GM19438 (cell line): ENCODE results near the gene CBX6.

ENCODE experiments used
- ATAC-seq: cut with Tn5 transposase; IDR thresholded peaks from one replicate; pipeline ENCODE4 v1.9.1; 2021; ENCODE audit warnings: low read depth; ENCODE audit not compliant: unreplicated experiment

Gene CBX6

GRCh38 chr22:38843201-38843656 lies 28.8 kb downstream of the CBX6 start:
- no peak for ATAC-seq

- no peak for ATAC-seq
Observed at GRCh38 chr22:38842512-38843200, 29.4 kb downstream of the CBX6 start.

- no peak for ATAC-seq
Observed at GRCh38 chr22:38841635-38842034, 30.4 kb downstream of the CBX6 start.

GRCh38 chr22:38841211-38841610 lies 30.8 kb downstream of the CBX6 start:
- ATAC-seq = no peak

GRCh38 chr22:38840129-38840528 lies 31.9 kb downstream of the CBX6 start:
- no peak for ATAC-seq

GRCh38 chr22:38839686-38840085 lies 32.3 kb downstream of the CBX6 start:
- ATAC-seq = no peak

GRCh38 chr22:38837414-38837928 lies 34.5 kb downstream of the CBX6 start:
- ATAC-seq = no peak

GRCh38 chr22:38835888-38836301 lies 36.1 kb downstream of the CBX6 start:
- ATAC-seq = no peak

GRCh38 chr22:38834991-38835390 lies 37.0 kb downstream of the CBX6 start:
- ATAC-seq = no peak

- no peak for ATAC-seq
Observed at GRCh38 chr22:38834215-38834953, 37.6 kb downstream of the CBX6 start.

GRCh38 chr22:38833061-38833460 lies 39.0 kb downstream of the CBX6 start:
- no peak for ATAC-seq

- no peak for ATAC-seq
Observed at GRCh38 chr22:38832005-38832978, 39.7 kb downstream of the CBX6 start.

- no peak for ATAC-seq
Observed at GRCh38 chr22:38831166-38831945, 40.7 kb downstream of the CBX6 start.

GRCh38 chr22:38830845-38831108 lies 41.2 kb downstream of the CBX6 start:
- no peak for ATAC-seq

GRCh38 chr22:38830026-38830844 lies 41.8 kb downstream of the CBX6 start:
- ATAC-seq = no peak

GRCh38 chr22:38829485-38829884 lies 42.5 kb downstream of the CBX6 start:
- no peak for ATAC-seq

- no peak for ATAC-seq
Observed at GRCh38 chr22:38828616-38829205, 43.3 kb downstream of the CBX6 start.

- ATAC-seq = no peak
Observed at GRCh38 chr22:38828191-38828590, 43.8 kb downstream of the CBX6 start.

GRCh38 chr22:38827510-38827909 lies 44.5 kb downstream of the CBX6 start:
- no peak for ATAC-seq
